IPS-NIHi7 (cell line): ENCODE measurements around the gene FGF1.
A peak's percentile ranks its signal among the peaks of the same experiment; 100 is the strongest.

Experiments used
- DNase-seq: peaks from one replicate; pipeline ENCODE4 v3.0.0; 2012; ENCODE audit warnings: mixed read lengths; ENCODE audit errors: extremely low spot score

FGF1 gene

GRCh38 chr5:142612494-142613270, 73.2 kb downstream of the FGF1 start:
- DNase-seq = no peak

DNA sequence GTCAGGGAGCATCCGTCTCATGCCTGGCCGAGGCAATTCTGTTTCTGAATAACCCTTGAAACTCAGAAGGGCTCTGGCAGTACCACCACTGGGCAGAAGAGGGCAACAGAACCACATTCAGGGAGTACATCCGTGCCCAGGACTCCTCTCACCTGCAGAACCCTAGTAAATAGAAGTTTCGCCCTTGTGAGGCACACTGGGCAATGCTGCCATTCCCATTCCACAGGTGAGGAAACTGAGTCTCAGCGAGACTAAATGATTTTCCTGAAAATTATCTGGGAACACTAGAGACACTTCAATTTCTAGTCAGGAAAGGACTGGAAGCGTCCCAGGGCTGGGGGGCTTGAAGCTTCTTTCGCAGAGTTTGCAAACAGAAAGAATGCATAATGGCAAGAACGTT, 74.7 kb downstream of the FGF1 start:
- peak; percentile 87 for DNase-seq

DNA sequence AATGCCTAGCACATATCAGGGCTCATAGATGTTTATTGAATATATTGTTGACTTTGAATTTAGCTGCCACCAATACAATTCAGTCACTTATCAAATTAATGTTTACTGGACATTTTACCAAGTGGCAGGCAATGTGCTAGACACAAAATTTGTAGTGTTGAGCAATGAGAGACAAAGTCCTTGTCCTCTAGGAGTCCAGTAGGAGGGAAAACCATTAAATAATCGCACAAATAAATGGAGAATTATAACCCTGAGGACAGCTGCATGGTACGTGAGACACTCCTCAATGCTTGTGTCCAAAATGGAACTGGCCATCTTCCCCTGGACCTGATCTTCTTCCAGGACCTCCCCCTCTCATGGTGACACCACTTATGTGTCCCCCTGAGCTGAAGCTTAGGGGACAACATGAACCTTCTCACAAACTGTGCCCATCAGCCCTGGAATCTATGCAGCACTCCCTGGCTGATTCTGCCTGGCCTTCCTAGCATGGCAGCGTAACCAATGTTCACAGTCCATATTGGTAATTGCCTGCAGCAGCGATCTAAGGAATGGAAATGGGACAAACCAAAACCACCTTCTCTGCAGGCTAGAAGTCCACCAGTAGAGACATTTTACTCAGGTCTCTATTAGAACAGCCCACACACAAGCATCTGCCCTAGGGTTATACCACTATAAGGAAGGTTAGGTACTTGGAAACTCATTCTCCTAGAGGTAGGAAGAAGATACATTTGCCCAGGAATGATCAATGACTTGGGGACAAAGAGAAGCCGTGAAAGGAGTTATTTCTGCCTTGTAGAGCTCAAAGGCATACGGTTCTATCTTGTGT, 75.5 kb downstream of the FGF1 start:
- DNase-seq = no peak

DNA sequence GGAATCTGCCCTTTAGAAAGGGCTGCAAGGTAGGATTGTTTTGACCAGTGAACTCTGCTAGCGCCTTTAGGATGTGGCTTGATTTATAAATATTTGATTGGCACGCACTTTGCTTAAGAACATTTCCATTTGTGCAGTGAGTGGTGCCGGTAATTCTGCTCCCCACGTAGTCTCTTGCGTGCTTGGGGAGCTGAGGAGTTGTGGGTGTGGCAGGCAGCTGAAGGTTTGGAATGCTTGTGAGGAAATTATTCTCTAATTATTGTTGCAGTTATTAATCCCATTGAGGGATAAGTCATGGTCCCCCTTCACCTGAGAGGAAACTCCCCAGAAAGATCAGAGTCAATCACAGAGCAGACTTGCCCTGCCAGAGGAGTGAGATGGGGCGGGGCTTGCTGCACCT, 76.7 kb downstream of the FGF1 start:
- DNase-seq = no peak

- no peak for DNase-seq
Measured at GRCh38 chr5:142608081-142608480, 77.8 kb downstream of the FGF1 start.

- no peak for DNase-seq
Measured at GRCh38 chr5:142605611-142606010, 80.3 kb downstream of the FGF1 start.

DNA sequence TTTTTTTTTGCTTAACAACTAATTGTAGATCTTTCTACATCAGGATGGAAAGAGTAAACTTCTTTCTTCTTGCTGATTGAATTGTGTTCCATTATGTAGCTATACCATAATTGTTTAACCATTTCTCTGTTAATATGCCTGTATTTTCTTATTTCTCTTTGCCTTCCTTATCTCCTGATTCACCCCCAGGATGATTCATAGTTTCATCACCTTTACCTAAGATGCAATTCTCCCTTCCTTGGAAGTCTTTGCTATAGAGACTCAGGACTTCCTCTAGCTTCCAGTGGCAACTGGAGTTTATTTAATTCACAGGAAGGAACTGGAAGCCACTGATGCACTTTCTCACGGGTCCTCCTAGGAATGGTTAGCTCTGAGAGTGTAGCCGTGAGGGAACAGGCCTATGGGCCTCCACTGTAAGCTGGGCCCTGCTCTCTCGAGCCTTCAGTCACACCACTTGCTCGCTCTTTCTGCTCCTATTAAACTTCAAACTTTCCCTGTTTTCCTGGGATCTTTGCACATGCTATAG, 83.1 kb downstream of the FGF1 start:
- DNase-seq = no peak

DNA sequence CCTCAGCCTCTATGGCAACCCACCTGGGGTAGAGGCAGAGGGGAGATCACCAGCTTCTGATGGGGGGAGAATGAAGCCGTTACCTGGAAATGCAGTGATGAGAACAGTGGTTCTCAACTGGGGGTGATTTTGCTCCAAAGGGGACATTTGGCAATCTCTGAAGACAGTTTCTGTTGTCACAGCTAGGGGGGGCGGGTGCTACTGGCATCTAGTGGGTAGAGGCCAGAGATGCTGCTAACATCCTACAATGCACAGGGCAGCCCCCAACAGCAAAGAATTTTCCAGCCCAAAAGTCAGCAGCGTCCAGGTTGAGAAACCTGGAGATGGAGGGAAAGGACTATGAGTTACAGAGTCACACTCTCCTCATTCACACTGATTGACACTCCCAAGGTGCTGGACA, 84.5 kb downstream of the FGF1 start:
- no peak for DNase-seq

- DNase-seq = no peak
Measured at GRCh38 chr5:142600611-142601358, 85.1 kb downstream of the FGF1 start.

- DNase-seq = no peak
Measured at GRCh38 chr5:142600092-142600491, 85.8 kb downstream of the FGF1 start.

DNA sequence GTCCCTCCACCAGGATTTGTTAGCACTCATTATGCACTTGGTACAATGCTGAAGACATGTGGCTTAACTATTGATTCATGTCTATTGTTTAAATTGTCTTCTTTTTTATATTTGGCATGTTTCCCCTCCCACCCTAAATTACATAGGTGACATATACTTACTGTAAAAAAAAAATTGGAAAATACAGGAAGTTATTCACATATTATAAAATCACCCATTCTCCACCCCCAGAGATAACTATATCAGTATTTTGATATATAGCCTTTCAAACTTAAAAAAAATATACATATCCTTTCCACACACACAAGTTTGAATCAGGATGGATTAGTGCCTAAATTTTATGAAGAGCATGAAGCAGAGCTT, 87.6 kb downstream of the FGF1 start:
- DNase-seq = no peak

DNA sequence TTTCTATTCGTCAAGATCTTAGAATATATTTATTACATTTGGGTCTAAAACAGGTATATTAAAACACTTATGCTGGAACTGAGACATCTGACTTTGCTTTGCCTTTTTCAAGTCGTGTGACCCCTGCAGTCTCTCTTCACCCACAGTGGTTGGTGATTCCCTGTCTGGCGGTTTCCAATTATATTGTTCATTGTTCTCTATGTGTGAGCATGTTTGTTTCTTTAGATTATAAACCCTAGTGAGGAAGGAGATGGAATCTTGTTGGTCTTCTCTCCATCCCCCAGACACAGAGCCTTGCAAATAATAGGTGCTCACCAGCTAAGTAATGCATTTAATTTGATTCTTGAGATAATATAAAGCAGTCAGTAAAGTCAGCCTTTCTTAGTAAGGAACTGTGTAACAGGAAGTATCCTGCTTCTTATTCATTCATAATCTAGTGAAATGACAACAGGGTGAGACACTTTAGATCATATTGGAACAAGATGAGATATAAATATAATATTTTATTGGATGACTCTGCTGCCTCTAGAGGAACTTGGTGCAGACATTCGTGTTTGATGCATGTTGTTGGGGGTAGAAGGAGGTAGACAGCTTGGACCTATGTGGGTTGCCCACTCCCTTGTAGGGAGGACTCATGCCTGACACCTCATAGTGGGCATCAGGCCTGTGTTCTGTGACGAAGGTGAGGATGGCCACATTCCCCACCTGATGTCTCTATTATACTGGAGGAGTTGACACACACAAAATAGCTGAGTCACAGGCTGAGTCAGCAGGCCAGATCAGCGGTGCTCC, 88.1 kb downstream of the FGF1 start:
- DNase-seq = peak; percentile 38

DNA sequence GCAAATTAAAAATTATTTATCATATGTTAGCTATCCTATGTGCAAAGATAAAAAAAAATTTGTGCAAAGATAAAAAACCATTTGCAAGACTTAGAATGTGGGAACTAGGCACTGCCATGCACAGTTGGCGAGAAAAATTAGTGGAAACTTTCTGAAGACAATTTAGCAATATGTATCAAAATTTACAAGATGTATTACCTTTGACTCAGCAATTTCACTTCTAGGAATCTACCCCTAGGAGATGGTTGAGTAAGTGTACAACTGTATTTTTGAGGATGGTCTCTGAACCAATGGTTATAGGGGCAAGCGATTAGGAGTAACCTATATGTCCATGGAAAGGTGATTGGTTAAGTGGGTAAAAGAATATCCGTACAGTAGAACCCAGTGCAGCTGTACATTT, 88.9 kb downstream of the FGF1 start:
- no peak for DNase-seq

DNA sequence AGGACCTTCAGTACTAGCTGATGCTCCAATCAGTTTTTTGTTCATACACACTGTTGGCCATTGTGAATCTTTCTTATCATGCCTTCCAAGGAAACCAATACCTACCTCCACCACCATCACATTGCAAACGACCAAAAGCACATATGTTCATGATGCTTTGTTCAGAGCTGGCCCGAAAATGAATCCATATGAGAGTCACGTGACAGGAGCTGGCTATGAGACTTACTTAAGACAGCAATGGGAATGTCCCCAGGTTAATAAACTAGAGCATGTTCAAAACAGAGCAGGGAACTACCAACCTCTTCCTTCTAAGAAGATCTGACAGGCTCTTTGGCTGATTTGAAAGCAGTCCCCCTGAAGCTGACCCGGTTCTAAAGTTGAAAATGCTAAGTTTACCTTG, 93.5 kb downstream of the FGF1 start:
- no peak for DNase-seq

DNA sequence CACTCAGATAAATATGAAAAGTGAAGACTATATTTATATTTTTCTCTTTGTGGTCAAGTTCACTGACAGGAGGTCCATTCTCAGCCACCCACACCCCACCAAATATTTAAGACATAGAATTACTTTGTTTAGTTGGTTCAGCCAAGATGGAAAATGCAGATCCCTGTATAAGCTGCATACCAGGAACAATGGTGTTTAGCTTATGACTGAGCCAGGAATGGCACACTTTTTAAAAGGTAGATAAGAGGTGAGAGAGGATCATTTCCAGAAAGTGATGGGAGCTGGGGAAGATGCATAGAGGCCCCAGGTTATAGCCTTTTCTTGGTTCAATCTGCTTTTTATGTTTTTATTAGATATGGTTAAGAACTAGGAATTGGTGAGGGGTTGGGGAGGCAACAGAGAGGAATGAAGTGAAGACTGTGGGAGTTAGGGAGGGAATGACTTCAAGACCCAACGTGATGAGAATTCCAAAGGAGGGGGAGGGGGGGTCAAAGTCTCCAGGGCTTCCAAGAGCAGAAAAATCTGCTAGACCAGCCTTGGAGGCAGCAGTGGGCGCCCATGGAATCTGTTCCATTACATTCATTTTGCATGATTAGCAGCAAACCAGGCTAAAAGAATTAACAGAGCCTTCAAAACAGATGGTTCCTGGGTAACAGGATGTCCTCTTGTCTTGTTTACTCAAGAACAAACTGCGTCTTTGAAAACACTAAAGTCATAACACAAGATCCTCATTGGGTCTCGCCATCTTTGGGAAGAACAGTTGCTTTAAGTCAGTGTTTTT, 95.2 kb downstream of the FGF1 start:
- no peak for DNase-seq

DNA sequence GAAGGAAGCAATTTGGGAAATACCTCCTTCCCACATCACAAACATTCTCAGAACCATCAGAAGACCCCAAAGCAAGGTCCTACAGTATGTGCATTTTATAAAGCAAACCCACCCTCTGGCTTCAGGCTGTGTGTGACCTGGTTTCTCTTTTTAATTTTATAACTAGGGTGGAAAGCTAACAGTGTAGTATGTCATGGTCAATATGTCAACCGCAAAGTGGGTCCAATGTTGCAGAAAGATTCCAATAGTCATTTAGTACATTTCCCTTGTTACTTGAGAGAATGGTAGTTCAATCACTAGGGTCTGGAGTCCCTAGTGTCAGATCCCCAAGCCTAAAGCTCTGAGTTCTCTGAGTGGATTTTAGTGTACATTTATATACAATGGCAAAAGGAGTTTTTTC, 96.2 kb downstream of the FGF1 start:
- no peak for DNase-seq

DNA sequence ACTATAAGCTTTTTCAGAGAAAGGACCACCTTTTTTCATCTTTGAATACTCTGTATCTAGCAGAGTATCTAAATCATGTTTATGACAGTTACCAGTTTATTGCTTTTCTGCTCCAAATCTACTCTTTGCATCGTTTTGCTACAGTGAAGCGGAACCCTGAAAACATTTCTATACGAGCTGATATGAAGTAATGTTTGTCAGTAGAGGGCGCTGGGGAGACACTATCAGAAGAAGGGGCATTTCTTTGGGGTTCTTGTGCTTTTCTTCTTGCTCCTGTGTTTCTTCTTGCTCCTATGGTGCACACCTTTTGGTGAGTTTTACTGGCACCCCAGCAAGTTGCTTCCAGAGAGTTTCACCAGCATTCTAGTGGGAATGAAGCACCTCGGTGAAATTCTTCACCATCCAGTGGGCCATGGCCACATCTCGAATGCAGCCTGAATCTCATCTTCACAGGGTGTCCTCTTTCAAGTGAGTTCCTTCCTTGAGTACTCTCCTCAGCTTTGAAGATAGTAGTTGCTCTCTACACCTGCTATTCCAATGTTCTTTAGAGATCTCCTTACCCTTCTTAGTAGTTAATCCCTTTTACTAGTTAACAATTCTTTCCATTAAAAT, 98.4 kb downstream of the FGF1 start:
- DNase-seq = peak; percentile 57

GRCh38 chr5:142586552-142586951, 99.3 kb downstream of the FGF1 start:
- DNase-seq = no peak

GRCh38 chr5:142585451-142585850, 100.4 kb downstream of the FGF1 start:
- DNase-seq = no peak

- DNase-seq = no peak
Measured at GRCh38 chr5:142584891-142585290, 101.0 kb downstream of the FGF1 start.
